ENCODE data around the gene TIGD2. TPM values are rescaled to one million over a fixed set of nuclear protein-coding genes. Genes with fewer than 3 reads are reported as not detected.

The TIGD2 gene
- total and polyA plus RNA-seq, 8 donors, result 2.3 to 11.9 (median 3.0) TPM; not detected in 1

- no peak for TF ChIP-seq EP300 (IDR thresholded peaks at IDR 0.05)
- no peak for TF ChIP-seq CTCF (IDR thresholded peaks at IDR 0.05)
- no peak for TF ChIP-seq POLR2A (IDR thresholded peaks at IDR 0.05)
- TF ChIP-seq POLR2AphosphoS5 (IDR thresholded peaks at IDR 0.05), result no peak
- Histone ChIP-seq H3K36me3 (no peaks in the 10 kb centered on the region), H3K27me3 (no peaks in the 10 kb centered on the region), H3K4me1 (peaks cover 0 to 3% (median 0%) of the 10 kb centered on the region in 4 donors), H3K9me3 (no peaks in the 10 kb centered on the region), H3K4me3 (no peak overlapping the region), H3K27ac (no peak overlapping the region)
- peak in 1 of 2 donors; percentile 37 for DNase-seq
- WGBS, 5 donors, result 59 to 79% (median 73%) methylated on average over 4 of the region's 4 CpGs
- intact Hi-C loops (cut with DNase I; ENCODE audit: low total_unique reads), result no loop called here
Observed at GRCh38 chr4:89134775-89135319, 23.5 kb downstream of the TIGD2 start.

- DNase-seq, result no peak
- WGBS, 5 donors, result 58 to 71% (median 65%) methylated on average over 3 of the region's 3 CpGs
- H3K27me3 ChIP-seq, result no peaks in the 10 kb centered on the region
- H3K9me3 ChIP-seq, result no peaks in the 10 kb centered on the region
- H3K36me3 ChIP-seq, result no peaks in the 10 kb centered on the region
- H3K4me3 ChIP-seq, result no peak overlapping the region
- intact Hi-C loops (cut with DNase I; ENCODE audit: low total_unique reads), result no loop called here
- H3K4me1 ChIP-seq, result peaks cover 0 to 3% (median 0%) of the 10 kb centered on the region in 4 donors
- no peak for TF ChIP-seq EP300 (IDR thresholded peaks at IDR 0.05)
- TF ChIP-seq POLR2AphosphoS5 (IDR thresholded peaks at IDR 0.05), result no peak
- no peak for TF ChIP-seq CTCF (IDR thresholded peaks at IDR 0.05)
- no peak for TF ChIP-seq POLR2A (IDR thresholded peaks at IDR 0.05)
- no peak overlapping the region for H3K27ac ChIP-seq
Observed at GRCh38 chr4:89136525-89136924, 25.2 kb downstream of the TIGD2 start.

GRCh38 chr4:89137231-89137630 is 25.9 kb downstream of the TIGD2 start:
- intact Hi-C loops (cut with DNase I; ENCODE audit: low total_unique reads), result no loop called here
- H3K27ac ChIP-seq, result no peak overlapping the region
- peaks cover 0 to 3% (median 0%) of the 10 kb centered on the region in 4 donors for H3K4me1 ChIP-seq
- H3K36me3 ChIP-seq, result no peaks in the 10 kb centered on the region
- WGBS, 5 donors, result 93 to 96% (median 95%) methylated on average over 5 of the region's 5 CpGs
- no peak for DNase-seq
- TF ChIP-seq POLR2A (IDR thresholded peaks at IDR 0.05) (no peak), CTCF (IDR thresholded peaks at IDR 0.05) (no peak), POLR2AphosphoS5 (IDR thresholded peaks at IDR 0.05) (no peak), EP300 (IDR thresholded peaks at IDR 0.05) (no peak)
- H3K27me3 ChIP-seq, result no peaks in the 10 kb centered on the region
- H3K9me3 ChIP-seq, result no peaks in the 10 kb centered on the region
- no peak overlapping the region for H3K4me3 ChIP-seq

GRCh38 chr4:89137695-89138094 is 26.4 kb downstream of the TIGD2 start:
- TF ChIP-seq CTCF (IDR thresholded peaks at IDR 0.05) (no peak), POLR2A (IDR thresholded peaks at IDR 0.05) (no peak), EP300 (IDR thresholded peaks at IDR 0.05) (no peak), POLR2AphosphoS5 (IDR thresholded peaks at IDR 0.05) (no peak)
- H3K36me3 ChIP-seq, result no peaks in the 10 kb centered on the region
- peaks cover 0 to 3% (median 0%) of the 10 kb centered on the region in 4 donors for H3K4me1 ChIP-seq
- H3K27ac ChIP-seq, result no peak overlapping the region
- DNase-seq, result no peak
- no peaks in the 10 kb centered on the region for H3K9me3 ChIP-seq
- intact Hi-C loops (cut with DNase I; ENCODE audit: low total_unique reads), result no loop called here
- WGBS, 5 donors, result 87 to 96% (median 95%) methylated on average over 12 of the region's 12 CpGs
- H3K4me3 ChIP-seq, result no peak overlapping the region
- no peaks in the 10 kb centered on the region for H3K27me3 ChIP-seq
